ENCODE results near the gene SLC7A8. TPM values are rescaled to one million over a fixed set of nuclear protein-coding genes. Genes with fewer than 3 reads are reported as not detected.

Gene SLC7A8
- total RNA-seq, 3 donors from 2014 or later, result 46.8 to 98.9 (median 61.9) TPM

DNA sequence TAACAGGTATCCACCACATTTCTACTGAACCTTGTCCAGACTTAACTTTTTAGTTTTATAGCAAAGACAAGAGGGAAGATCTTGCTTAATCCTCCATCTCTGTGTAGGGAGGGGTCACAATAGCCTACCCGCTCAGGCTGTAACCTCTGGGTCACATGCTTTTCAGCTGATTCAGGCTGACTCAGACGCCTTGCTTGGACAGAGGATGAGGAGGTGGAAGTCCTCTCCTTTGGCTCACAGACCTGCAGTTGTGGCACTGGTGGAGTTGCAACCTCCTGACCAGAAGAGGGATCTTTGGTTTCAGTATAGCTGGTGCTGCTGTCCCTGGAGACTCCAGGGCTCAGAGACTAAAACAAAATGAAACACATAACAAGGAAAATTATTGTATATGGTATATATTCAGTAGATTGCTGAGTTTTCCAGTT, 104.8 kb downstream of the SLC7A8 start:
- peak overlapping the region; percentile 65 to 84 for H3K27ac ChIP-seq
- no peak overlapping the region for H3K4me3 ChIP-seq
- intact Hi-C loops (cut with DNase I; ENCODE audit: low total_unique reads), result no loop called here
- H3K27me3 ChIP-seq, result no peaks in the 10 kb centered on the region
- TF ChIP-seq POLR2AphosphoS5 (IDR thresholded peaks at IDR 0.05) (peak in 2 of 3 donors; percentile 67 to 89), CTCF (IDR thresholded peaks at IDR 0.05) (no peak), POLR2A (IDR thresholded peaks at IDR 0.05) (no peak)
- no peaks in the 10 kb centered on the region for H3K9me3 ChIP-seq
- DNase-seq (ENCODE audit: low spot score in 2 of 2), result no peak
- H3K36me3 ChIP-seq, result no peaks in the 10 kb centered on the region
- no peaks in the 10 kb centered on the region for H3K4me1 ChIP-seq

DNA sequence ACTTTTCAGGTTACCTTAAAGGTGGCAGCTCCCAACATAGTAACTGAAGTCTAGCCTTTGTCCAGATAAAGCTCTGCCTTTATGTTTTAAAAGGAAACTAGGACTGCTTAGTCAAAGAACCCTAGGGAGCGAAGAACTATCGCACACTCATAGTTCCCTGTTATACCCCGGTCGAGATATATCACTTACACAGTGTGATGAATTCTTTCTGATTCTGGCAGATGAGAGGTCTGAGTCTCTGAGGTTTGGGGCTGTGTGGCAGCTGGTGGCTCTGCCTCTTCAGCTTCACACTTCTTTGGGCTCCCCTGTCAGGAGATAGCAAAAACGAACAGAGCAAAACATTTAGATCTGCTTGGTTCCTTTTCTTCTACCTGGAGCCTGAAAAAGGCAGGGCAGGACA, 105.5 kb downstream of the SLC7A8 start:
- Histone ChIP-seq H3K36me3 (no peaks in the 10 kb centered on the region), H3K9me3 (no peaks in the 10 kb centered on the region), H3K27me3 (no peaks in the 10 kb centered on the region), H3K4me3 (no peak overlapping the region), H3K4me1 (no peaks in the 10 kb centered on the region), H3K27ac (peak overlapping the region; percentile 65 to 84)
- TF ChIP-seq CTCF (IDR thresholded peaks at IDR 0.05), result no peak
- no peak for TF ChIP-seq POLR2AphosphoS5 (IDR thresholded peaks at IDR 0.05)
- TF ChIP-seq POLR2A (IDR thresholded peaks at IDR 0.05), result no peak
- no peak for DNase-seq (ENCODE audit: low spot score in 2 of 2)
- intact Hi-C loops (cut with DNase I; ENCODE audit: low total_unique reads), result no loop called here

DNA sequence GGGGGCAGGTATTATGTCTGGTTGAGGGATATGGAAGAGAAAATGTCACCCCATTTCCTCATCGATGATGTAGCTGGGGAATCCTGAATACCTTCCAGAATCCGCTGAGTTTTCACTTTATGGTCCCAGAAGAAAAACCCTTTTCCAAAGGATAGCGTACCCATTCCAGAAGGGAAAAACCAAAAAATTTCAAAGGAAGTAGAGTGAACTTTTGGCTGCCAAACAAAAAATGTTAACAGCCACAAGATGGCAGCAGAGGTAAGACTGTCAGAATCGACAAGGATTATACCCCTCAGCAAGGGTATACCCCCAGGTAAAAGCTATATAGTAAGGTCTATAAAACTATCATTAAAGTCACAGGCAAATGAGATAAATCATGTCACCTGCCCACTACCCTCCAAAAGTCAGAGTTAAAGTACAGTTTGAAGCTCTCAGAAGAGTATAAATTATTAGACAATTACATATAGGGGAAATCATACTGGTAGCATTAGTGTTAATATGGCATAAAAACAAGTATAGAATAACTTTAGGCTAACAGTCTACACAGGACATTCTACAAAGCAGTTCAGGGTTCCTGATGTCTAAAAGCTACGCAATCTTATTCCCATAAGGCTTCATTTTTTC, 106.6 kb downstream of the SLC7A8 start:
- Histone ChIP-seq H3K4me1 (peaks cover 3 to 7% of the 10 kb centered on the region in 2 donors), H3K36me3 (no peaks in the 10 kb centered on the region), H3K4me3 (no peak overlapping the region), H3K27me3 (no peaks in the 10 kb centered on the region), H3K27ac (peak overlapping the region in 1 of 2 donors; percentile 50), H3K9me3 (no peaks in the 10 kb centered on the region)
- intact Hi-C loops (cut with DNase I; ENCODE audit: low total_unique reads), result no loop called here
- peak in 1 of 3 donors; percentile 58 for TF ChIP-seq CTCF (IDR thresholded peaks at IDR 0.05)
- TF ChIP-seq POLR2AphosphoS5 (IDR thresholded peaks at IDR 0.05), result no peak
- DNase-seq (ENCODE audit: low spot score in 2 of 2), result no peak

Other genes with a start within 250 kb of the SLC7A8 start
- gene HAUS4, start 226.6 kb downstream of the SLC7A8 start, total RNA-seq, result 10 to 100 TPM; 67.3 to 86.5 (median 68.3) TPM
- gene AJUBA, start 201.1 kb downstream of the SLC7A8 start, total RNA-seq, result 10 to 100 TPM in 2 of 3 donors, 1 to 10 TPM in 1; 3.2 to 24.0 (median 18.7) TPM
- 10 to 100 TPM; 10.8 to 24.1 (median 19.4) TPM for gene C14orf93, start 173.5 kb downstream of the SLC7A8 start, total RNA-seq
- gene PSMB5, start 148.8 kb downstream of the SLC7A8 start, total RNA-seq, result 100 to 1,000 TPM; 120 to 144 (median 129) TPM
- gene PSMB11, start 141.4 kb downstream of the SLC7A8 start, total RNA-seq, result not detected
- gene CDH24, start 126.1 kb downstream of the SLC7A8 start, total RNA-seq, result 1 to 10 TPM; 2.2 to 5.2 (median 3.2) TPM
- 100 to 1,000 TPM; 106 to 151 (median 145) TPM for gene ACIN1, start 88.5 kb downstream of the SLC7A8 start, total RNA-seq
- 10 to 100 TPM; 29.6 to 34.4 (median 32.8) TPM for gene C14orf119, start 88.2 kb downstream of the SLC7A8 start, total RNA-seq
- not detected for gene CIROP, start 78.7 kb downstream of the SLC7A8 start, total RNA-seq
- gene CEBPE, start 64.4 kb downstream of the SLC7A8 start, total RNA-seq, result under 1 TPM in 1 of 3 donors, not detected in 2; 0.32 TPM
- not detected for gene RNF212B, start 54.3 kb upstream of the SLC7A8 start, total RNA-seq
- 10 to 100 TPM; 10.8 to 15.4 (median 12.0) TPM for gene HOMEZ, start 102.5 kb upstream of the SLC7A8 start, total RNA-seq
- 10 to 100 TPM in 1 of 3 donors, 1 to 10 TPM in 2; 8.2 to 11.6 (median 9.4) TPM for gene PPP1R3E, start 119.2 kb upstream of the SLC7A8 start, total RNA-seq
- 10 to 100 TPM; 28.8 to 55.5 (median 48.2) TPM for gene BCL2L2, start 123.2 kb upstream of the SLC7A8 start, total RNA-seq
- 10 to 100 TPM; 45.9 to 87.2 (median 74.1) TPM for gene PABPN1, start 137.8 kb upstream of the SLC7A8 start, total RNA-seq
- gene SLC22A17, start 169.2 kb upstream of the SLC7A8 start, total RNA-seq, result 10 to 100 TPM in 2 of 3 donors, 1 to 10 TPM in 1; 6.4 to 53.7 (median 52.1) TPM
- 10 to 100 TPM; 15.7 to 24.6 (median 18.0) TPM for gene EFS, start 181.5 kb upstream of the SLC7A8 start, total RNA-seq
- not detected for gene IL25, start 189.1 kb upstream of the SLC7A8 start, total RNA-seq
- gene CMTM5, start 193.4 kb upstream of the SLC7A8 start, total RNA-seq, result under 1 TPM in 2 of 3 donors, not detected in 1; 0.64 to 0.88 TPM
- not detected for gene MYH6, start 224.6 kb upstream of the SLC7A8 start, total RNA-seq

All from breast epithelium (tissue), 4 donors.